Astrocyte (in vitro differentiated cells and primary cell): ENCODE data around the gene ZBTB33.

Experiments used
- CTCF ChIP-seq: IDR thresholded peaks from 2 replicates; pipeline ENCODE4 v1.5.1; 2011; ENCODE audit warnings: low read depth, mild to moderate bottlenecking, inconsistent platforms, low read length, moderate library complexity; ENCODE audit not compliant: insufficient read depth
- EZH2 ChIP-seq: IDR thresholded peaks from 2 replicates; pipeline ENCODE4 v1.6.1; 2012; ENCODE audit warnings: mild to moderate bottlenecking, low read length, inconsistent platforms; ENCODE audit not compliant: insufficient read depth

- TF ChIP-seq CTCF (no peak), EZH2 (no peak)
Measured at GRCh38 chrX:120253784-120254183, 3.2 kb downstream of the ZBTB33 start.
